HCT116 (cell line): ENCODE results near the gene VAPA. TPM values are rescaled to one million over a fixed set of nuclear protein-coding genes. Genes with fewer than 3 reads are reported as not detected.

Source experiments
- ATAC-seq: fragments of 200-7000 bp; cut with Tn5 transposase; 2 replicates; pipeline ENCODE4 v1.9.1; 2020; ENCODE audit warnings: mild to moderate bottlenecking, moderate library complexity
- BruUV-seq: library from RNA; stranded (reverse); fragments of 400-500 nt; replicated peaks from 2 replicates; lab custom pipeline; 2021; lab: Mats Ljungman, UMichigan
- CTCF ChIA-PET: fragments of 300-600 bp; sonication (Branson Sonifier 250); formaldehyde crosslinking; loops from one replicate; lab custom pipeline; 2021; ENCODE audit warnings: antibody characterized with exemption; lab: Charles Lee
- POLR2A ChIA-PET: fragments of 300-600, 350-600 bp; sonication (Branson Sonifier 250); formaldehyde crosslinking; loops from one replicate; lab custom pipeline; 2021; ENCODE audit warnings: antibody characterized with exemption; lab: Charles Lee
- RAD21 ChIA-PET, 2 experiments: fragments of 300-600 bp; sonication (Branson Sonifier 250); formaldehyde crosslinking; loops; one replicate each; lab custom pipeline; 2023; ENCODE audit warnings: low total read pairs in 2 of 2; ENCODE audit not compliant: uncharacterized antibody in 2 of 2, unreplicated experiment in 2 of 2, low non-redundant PET in 1 of 2; lab: Charles Lee
- DNase-seq: peaks from one replicate; pipeline ENCODE4 v3.0.0-alpha.2; 2010; ENCODE audit warnings: low read depth, low spot score
- H2AFZ ChIP-seq: fragments of 200-600 bp; shearing (Covaris generic), sonication (generic); 2 replicates; pipeline ENCODE4 v1.6.1; 2017; ENCODE audit warnings: low read depth, mixed run types, mixed read lengths, antibody characterized with exemption, low read length; ENCODE audit not compliant: poor library complexity, severe bottlenecking
- H3K27ac ChIP-seq: 2 replicates; pipeline ENCODE4 v1.5.1; 2012; ENCODE audit warnings: low read depth, low read length
- H3K27me3 ChIP-seq: fragments of 200-600 bp; sonication (generic); 2 replicates; pipeline ENCODE4 v1.6.1; 2016; ENCODE audit warnings: mixed run types, low read length, mixed read lengths; ENCODE audit not compliant: insufficient read depth
- H3K36me3 ChIP-seq, 2 experiments: fragments of 200-500 bp in 1 of 2; fragments of 200-600 bp in 1 of 2; sonication (Bioruptor generic) in 1 of 2; sonication (generic) in 1 of 2; 2 replicates each; pipeline versions ENCODE4 v1.5.1 to v1.6.1; 2014 to 2016; ENCODE audit warnings: low read length in 2 of 2, inconsistent platforms in 1 of 2, mixed read lengths in 1 of 2, mixed run types in 1 of 2; ENCODE audit not compliant: insufficient read depth in 2 of 2, control insufficient read depth in 1 of 2
- H3K4me1 ChIP-seq, 2 experiments: fragments of 200-600 bp in 1 of 2; sonication (generic) in 1 of 2; 2 replicates each; pipeline versions ENCODE4 v1.5.1 to v1.6.1; 2012 to 2017; ENCODE audit warnings: low read length in 2 of 2, inconsistent platforms in 1 of 2, mild to moderate bottlenecking in 1 of 2, mixed read lengths in 1 of 2, mixed run types in 1 of 2, moderate library complexity in 1 of 2; ENCODE audit not compliant: insufficient read depth in 2 of 2, control insufficient read depth in 1 of 2
- H3K4me2 ChIP-seq: fragments of 200-600 bp; sonication (generic); 2 replicates; pipeline ENCODE4 v1.6.1; 2017; ENCODE audit warnings: mixed run types, low read length, mixed read lengths
- H3K4me3 ChIP-seq, 2 experiments: fragments of 200-600 bp in 1 of 2; sonication (generic) in 1 of 2; replicated peaks in 1 of 2; 2 replicates each; pipeline ENCODE4 v1.5.1; 2011 to 2016; ENCODE audit warnings: low read length in 2 of 2, control low read depth in 1 of 2, low read depth in 1 of 2, mild to moderate bottlenecking in 1 of 2, mixed read lengths in 1 of 2, mixed run types in 1 of 2
- H3K79me2 ChIP-seq: fragments of 200-600 bp; sonication (generic); 2 replicates; pipeline ENCODE4 v1.6.1; 2017; ENCODE audit warnings: mild to moderate bottlenecking, mixed run types, low read length, moderate library complexity, mixed read lengths; ENCODE audit not compliant: insufficient read depth
- H3K9ac ChIP-seq: fragments of 200-600 bp; sonication (generic); 2 replicates; pipeline ENCODE4 v1.6.1; 2016; ENCODE audit warnings: low read length, mixed read lengths
- H3K9me2 ChIP-seq: fragments of 200-600 bp; sonication (generic), shearing (Covaris generic); 2 replicates; pipeline ENCODE4 v1.6.1; 2017; ENCODE audit warnings: mixed run types, mild to moderate bottlenecking, moderate library complexity; ENCODE audit not compliant: insufficient read depth
- H3K9me3 ChIP-seq, 2 experiments: fragments of 200-500 bp in 1 of 2; fragments of 200-600 bp in 1 of 2; sonication (Bioruptor generic) in 1 of 2; sonication (generic) in 1 of 2; 2 replicates each; pipeline ENCODE4 v1.6.1; 2014 to 2017; ENCODE audit warnings: low read length in 2 of 2, mixed read lengths in 2 of 2, inconsistent platforms in 1 of 2, low read depth in 1 of 2, mild to moderate bottlenecking in 1 of 2, mixed run types in 1 of 2, moderate library complexity in 1 of 2; ENCODE audit not compliant: control insufficient read depth in 1 of 2, insufficient read depth in 1 of 2
- H4K20me1 ChIP-seq: fragments of 200-600 bp; sonication (generic), shearing (Covaris generic); 2 replicates; pipeline ENCODE4 v1.6.1; 2017; ENCODE audit warnings: mixed run types, mild to moderate bottlenecking, moderate library complexity; ENCODE audit not compliant: insufficient read depth
- CEBPB ChIP-seq: IDR thresholded peaks from 2 replicates; pipeline ENCODE4 v1.6.1; 2012; ENCODE audit warnings: low read depth
- EGR1 ChIP-seq: IDR thresholded peaks from 2 replicates; pipeline ENCODE4 v1.6.1; 2012; ENCODE audit warnings: low read depth
- ELF1 ChIP-seq: IDR thresholded peaks from 2 replicates; pipeline ENCODE4 v1.6.1; 2012; ENCODE audit warnings: low read depth, borderline replicate concordance
- EZH2phosphoT487 ChIP-seq: fragments of 200-600 bp; IDR thresholded peaks from 2 replicates; pipeline ENCODE4 v1.6.1; 2018; ENCODE audit warnings: antibody characterized with exemption, borderline replicate concordance
- POLR2A ChIP-seq: IDR thresholded peaks from 2 replicates; pipeline ENCODE4 v1.7.0; 2011; ENCODE audit warnings: borderline replicate concordance; ENCODE audit not compliant: insufficient read depth, insufficient read length; ENCODE audit errors: extremely low read depth
- POLR2AphosphoS5 ChIP-seq: IDR thresholded peaks from 2 replicates; pipeline ENCODE4 v1.6.1; 2011; ENCODE audit warnings: mild to moderate bottlenecking, low read depth, low read length, moderate library complexity
- TCF7L2 ChIP-seq: IDR thresholded peaks from 2 replicates; pipeline ENCODE4 v1.7.0; 2011; ENCODE audit warnings: borderline replicate concordance, inconsistent platforms; ENCODE audit not compliant: insufficient read depth, insufficient read length; ENCODE audit errors: extremely low read depth
- ZFX ChIP-seq: fragments of 450-650 bp; IDR thresholded peaks from 2 replicates; pipeline ENCODE4 v1.6.1; 2017
- intact Hi-C: fragments of 100-400 bp; cut with micrococcal nuclease; formaldehyde crosslinking; loops from 2 replicates; pipeline ENCODE4 v1.10.0; 2022
- total RNA-seq: library from RNA; stranded (reverse); gene quantifications from one replicate; pipeline ENCODE4 v1.2.1, GENCODE V29; 2021; ENCODE audit not compliant: unreplicated experiment
- TF ChIP-seq, protein P1 (sequence below): IDR thresholded peaks from 2 replicates; pipeline ENCODE4 v1.6.1; 2012
- TF ChIP-seq, protein P2 (sequence below): IDR thresholded peaks from 2 replicates; pipeline ENCODE4 v1.6.1; 2012; ENCODE audit warnings: low read depth
- TF ChIP-seq, protein P3 (sequence below): IDR thresholded peaks from 2 replicates; pipeline ENCODE4 v1.6.1; 2012
- TF ChIP-seq, protein P4 (sequence below): IDR thresholded peaks from 2 replicates; pipeline ENCODE4 v1.6.1; 2011; ENCODE audit warnings: mild to moderate bottlenecking, low read length, moderate library complexity; ENCODE audit not compliant: insufficient replicate concordance; ENCODE audit errors: extremely low read depth

The VAPA gene
- total RNA-seq, 1 experiment from 2014 or later = 295 TPM

DNA sequence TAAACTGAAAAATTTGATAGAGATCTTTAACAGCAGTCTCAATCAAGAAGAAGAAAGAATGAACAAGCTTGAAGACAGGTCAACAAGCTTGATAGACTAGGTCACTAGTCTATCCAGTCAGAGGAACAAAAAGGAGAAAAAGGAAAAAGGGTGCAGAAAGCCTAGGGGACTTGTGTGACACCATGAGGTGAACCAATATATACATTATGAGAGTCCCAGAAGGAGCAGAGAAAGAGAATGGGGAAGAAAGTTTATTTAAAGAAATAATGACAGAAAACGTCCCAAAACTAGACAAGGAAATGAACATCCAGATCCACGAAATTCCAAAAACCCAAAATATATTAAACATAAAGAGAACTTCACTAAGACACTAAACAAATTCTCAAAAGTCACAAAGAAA lies 84.5 kb downstream of the VAPA start:
- Histone ChIP-seq H4K20me1 (no peaks in the 10 kb centered on the region), H3K9me3 (no peaks in the 10 kb centered on the region), H3K27me3 (no peaks in the 10 kb centered on the region), H3K36me3 (no peaks in the 10 kb centered on the region), H3K9ac (no peak overlapping the region), H3K4me2 (no peak overlapping the region), H3K4me3 (no peak overlapping the region), H3K4me1 (no peaks in the 10 kb centered on the region), H3K27ac (no peak overlapping the region), H2AFZ (no peak overlapping the region), H3K9me2 (no peaks in the 10 kb centered on the region), H3K79me2 (no peaks in the 10 kb centered on the region)
- CTCF ChIA-PET = no interaction called here
- DNase-seq = no peak
- intact Hi-C loops = no loop called here
- no TSS peak for BruUV-seq
- no peak for ATAC-seq
- POLR2A ChIA-PET = no interaction called here
- TF ChIP-seq, protein P1, sequence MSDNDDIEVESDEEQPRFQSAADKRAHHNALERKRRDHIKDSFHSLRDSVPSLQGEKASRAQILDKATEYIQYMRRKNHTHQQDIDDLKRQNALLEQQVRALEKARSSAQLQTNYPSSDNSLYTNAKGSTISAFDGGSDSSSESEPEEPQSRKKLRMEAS = no peak
- TF ChIP-seq ZFX (no peak), EZH2phosphoT487 (no peak), TCF7L2 (no peak), EGR1 (no peak), CEBPB (no peak), ELF1 (no peak), POLR2AphosphoS5 (no peak), POLR2A (no peak)
- TF ChIP-seq, protein P2, sequence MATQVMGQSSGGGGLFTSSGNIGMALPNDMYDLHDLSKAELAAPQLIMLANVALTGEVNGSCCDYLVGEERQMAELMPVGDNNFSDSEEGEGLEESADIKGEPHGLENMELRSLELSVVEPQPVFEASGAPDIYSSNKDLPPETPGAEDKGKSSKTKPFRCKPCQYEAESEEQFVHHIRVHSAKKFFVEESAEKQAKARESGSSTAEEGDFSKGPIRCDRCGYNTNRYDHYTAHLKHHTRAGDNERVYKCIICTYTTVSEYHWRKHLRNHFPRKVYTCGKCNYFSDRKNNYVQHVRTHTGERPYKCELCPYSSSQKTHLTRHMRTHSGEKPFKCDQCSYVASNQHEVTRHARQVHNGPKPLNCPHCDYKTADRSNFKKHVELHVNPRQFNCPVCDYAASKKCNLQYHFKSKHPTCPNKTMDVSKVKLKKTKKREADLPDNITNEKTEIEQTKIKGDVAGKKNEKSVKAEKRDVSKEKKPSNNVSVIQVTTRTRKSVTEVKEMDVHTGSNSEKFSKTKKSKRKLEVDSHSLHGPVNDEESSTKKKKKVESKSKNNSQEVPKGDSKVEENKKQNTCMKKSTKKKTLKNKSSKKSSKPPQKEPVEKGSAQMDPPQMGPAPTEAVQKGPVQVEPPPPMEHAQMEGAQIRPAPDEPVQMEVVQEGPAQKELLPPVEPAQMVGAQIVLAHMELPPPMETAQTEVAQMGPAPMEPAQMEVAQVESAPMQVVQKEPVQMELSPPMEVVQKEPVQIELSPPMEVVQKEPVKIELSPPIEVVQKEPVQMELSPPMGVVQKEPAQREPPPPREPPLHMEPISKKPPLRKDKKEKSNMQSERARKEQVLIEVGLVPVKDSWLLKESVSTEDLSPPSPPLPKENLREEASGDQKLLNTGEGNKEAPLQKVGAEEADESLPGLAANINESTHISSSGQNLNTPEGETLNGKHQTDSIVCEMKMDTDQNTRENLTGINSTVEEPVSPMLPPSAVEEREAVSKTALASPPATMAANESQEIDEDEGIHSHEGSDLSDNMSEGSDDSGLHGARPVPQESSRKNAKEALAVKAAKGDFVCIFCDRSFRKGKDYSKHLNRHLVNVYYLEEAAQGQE = no peak
- TF ChIP-seq, protein P3, sequence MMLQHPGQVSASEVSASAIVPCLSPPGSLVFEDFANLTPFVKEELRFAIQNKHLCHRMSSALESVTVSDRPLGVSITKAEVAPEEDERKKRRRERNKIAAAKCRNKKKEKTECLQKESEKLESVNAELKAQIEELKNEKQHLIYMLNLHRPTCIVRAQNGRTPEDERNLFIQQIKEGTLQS = no peak
- TF ChIP-seq, protein P4, sequence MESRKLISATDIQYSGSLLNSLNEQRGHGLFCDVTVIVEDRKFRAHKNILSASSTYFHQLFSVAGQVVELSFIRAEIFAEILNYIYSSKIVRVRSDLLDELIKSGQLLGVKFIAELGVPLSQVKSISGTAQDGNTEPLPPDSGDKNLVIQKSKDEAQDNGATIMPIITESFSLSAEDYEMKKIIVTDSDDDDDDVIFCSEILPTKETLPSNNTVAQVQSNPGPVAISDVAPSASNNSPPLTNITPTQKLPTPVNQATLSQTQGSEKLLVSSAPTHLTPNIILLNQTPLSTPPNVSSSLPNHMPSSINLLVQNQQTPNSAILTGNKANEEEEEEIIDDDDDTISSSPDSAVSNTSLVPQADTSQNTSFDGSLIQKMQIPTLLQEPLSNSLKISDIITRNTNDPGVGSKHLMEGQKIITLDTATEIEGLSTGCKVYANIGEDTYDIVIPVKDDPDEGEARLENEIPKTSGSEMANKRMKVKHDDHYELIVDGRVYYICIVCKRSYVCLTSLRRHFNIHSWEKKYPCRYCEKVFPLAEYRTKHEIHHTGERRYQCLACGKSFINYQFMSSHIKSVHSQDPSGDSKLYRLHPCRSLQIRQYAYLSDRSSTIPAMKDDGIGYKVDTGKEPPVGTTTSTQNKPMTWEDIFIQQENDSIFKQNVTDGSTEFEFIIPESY = no peak
- RAD21 ChIA-PET = no interaction called here
